ENCODE measurements around the gene ITGB1BP1.

DNA sequence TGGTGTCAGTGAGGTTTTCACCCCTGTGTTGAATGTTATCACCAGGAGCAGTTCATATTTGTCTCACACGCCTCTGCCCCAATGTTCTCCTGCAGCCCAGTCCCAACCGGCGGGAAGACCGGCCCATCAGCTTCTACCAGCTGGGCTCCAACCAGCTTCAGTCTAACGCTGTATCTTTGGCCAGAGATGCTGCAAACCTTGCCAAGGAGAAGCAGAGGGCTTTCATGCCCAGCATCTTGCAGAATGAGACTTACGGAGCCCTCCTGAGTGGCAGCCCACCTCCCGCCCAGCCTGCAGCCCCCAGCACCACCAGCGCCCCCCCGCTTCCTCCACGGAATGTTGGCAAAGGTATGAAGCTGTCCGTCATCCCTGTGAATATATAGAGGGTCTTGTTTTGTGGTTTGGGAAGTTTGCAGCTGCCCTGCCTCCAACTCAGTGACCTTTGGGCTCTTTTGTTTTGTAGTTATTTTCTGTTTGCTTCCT, 35.1 kb downstream of the ITGB1BP1 start:
- no peak for TF ChIP-seq CTCF (conservative IDR thresholded peaks at IDR 0.05)
- no peak for TF ChIP-seq EZH2 (IDR thresholded peaks at IDR 0.05; ENCODE audit: low read depth)

Measured in PC-9 (cell line).